Measurements from ENCODE around the gene HPF1. TPM values are rescaled to one million over a fixed set of nuclear protein-coding genes. Genes with fewer than 3 reads are reported as not detected.

Gene HPF1
- total and polyA plus RNA-seq, 2 of the 8 experiments (the other 6 are each of a cell fraction or from before 2014, with no cell fraction given) = 14.1 to 32.5 TPM

DNA sequence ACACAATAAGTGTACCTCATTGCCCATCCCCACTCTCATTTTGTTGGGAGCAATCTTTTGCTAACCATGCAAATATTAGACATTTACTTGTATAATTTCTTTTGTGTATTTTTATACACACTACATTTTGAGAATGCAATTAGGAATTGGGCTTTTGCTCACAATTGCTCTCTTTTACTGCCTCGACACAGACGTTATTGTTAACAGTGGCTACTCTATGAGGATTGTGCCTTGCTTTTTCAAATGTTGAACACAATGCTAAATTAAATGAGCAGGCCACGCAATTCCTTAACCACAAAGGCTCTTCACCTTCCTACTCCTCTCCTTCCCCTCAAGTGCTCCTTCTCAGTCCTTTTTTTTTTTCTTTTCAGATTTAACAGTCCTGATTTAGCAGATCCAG lies 42.8 kb upstream of the HPF1 start:
- H3K4me2 ChIP-seq (ENCODE audit: insufficient read depth in 1 of 2, low read depth in 2 of 2, low read length in 2 of 2) = no peak overlapping the region
- no peak overlapping the region for H2BK20ac ChIP-seq (ENCODE audit: low read length)
- no peak overlapping the region for H2AK5ac ChIP-seq (ENCODE audit: low read depth, low read length)
- POLR2A ChIA-PET (ENCODE audit: partially characterized antibody) = no interaction called here
- CTCF ChIA-PET (ENCODE audit: partially characterized antibody) = interaction anchor here (3.5 kb wide), 1 partner anchor 9 kb away, joined by 17 read pairs; no protein-coding TSS in a partner anchor
- no peak overlapping the region for H2BK120ac ChIP-seq (replicated peaks; ENCODE audit: low read depth, low read length)
- WGBS, 2 experiments (ENCODE audit: extremely low coverage in 1 of 2, insufficient coverage in 1 of 2, insufficient read length in 1 of 2, insufficient replicate concordance in 2 of 2, low coverage in 1 of 2, low lambda C conversion rate in 2 of 2, missing lambda C conversion rate in 1 of 2) = 92% methylated on average over 3 of the region's 3 CpGs; no CpG with 5 or more reads in 1 of the 2 experiments
- no peaks in the 10 kb centered on the region for H3K4me1 ChIP-seq (replicated peaks in 1 of 4; ENCODE audit: control insufficient read depth in 3 of 4, insufficient read depth in 4 of 4, low read length in 3 of 4)
- TF ChIP-seq, protein P1, sequence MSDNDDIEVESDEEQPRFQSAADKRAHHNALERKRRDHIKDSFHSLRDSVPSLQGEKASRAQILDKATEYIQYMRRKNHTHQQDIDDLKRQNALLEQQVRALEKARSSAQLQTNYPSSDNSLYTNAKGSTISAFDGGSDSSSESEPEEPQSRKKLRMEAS (IDR thresholded peaks at IDR 0.05) = no peak
- no peak for TF ChIP-seq POU5F1 (IDR thresholded peaks at IDR 0.05; ENCODE audit: low read depth, low read length)
- no peak for TF ChIP-seq RNF2 (IDR thresholded peaks at IDR 0.05; ENCODE audit: borderline replicate concordance, low read depth, low read length, missing control alignments, poor library complexity, severe bottlenecking)
- no peak for TF ChIP-seq TBP (IDR thresholded peaks at IDR 0.05; ENCODE audit: low read depth, low read length)
- no peak for TF ChIP-seq HDAC2 (IDR thresholded peaks at IDR 0.05; ENCODE audit: borderline replicate concordance in 1 of 2, low read depth in 2 of 2, low read length in 2 of 2)
- TF ChIP-seq SP2 (IDR thresholded peaks at IDR 0.05; ENCODE audit: low read length) = no peak
- no peak for TF ChIP-seq RBBP5 (IDR thresholded peaks at IDR 0.05; ENCODE audit: borderline replicate concordance, low read depth, low read length)
- TF ChIP-seq TAF1 (IDR thresholded peaks at IDR 0.05; ENCODE audit: low read depth, low read length) = no peak
- TF ChIP-seq, protein P2, sequence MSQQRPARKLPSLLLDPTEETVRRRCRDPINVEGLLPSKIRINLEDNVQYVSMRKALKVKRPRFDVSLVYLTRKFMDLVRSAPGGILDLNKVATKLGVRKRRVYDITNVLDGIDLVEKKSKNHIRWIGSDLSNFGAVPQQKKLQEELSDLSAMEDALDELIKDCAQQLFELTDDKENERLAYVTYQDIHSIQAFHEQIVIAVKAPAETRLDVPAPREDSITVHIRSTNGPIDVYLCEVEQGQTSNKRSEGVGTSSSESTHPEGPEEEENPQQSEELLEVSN (IDR thresholded peaks at IDR 0.05) = no peak
- TF ChIP-seq SUZ12 (IDR thresholded peaks at IDR 0.05; ENCODE audit: low read length) = no peak
- no peak for TF ChIP-seq SP4 (IDR thresholded peaks at IDR 0.05; ENCODE audit: low read length)
- H4K8ac ChIP-seq (ENCODE audit: extremely low read depth, insufficient read depth, low read length) = no peak overlapping the region
- H3K27ac ChIP-seq (ENCODE audit: low read depth, low read length) = no peak overlapping the region
- H2AFZ ChIP-seq (ENCODE audit: low read length) = no peak overlapping the region
- H2BK5ac ChIP-seq (ENCODE audit: low read depth, low read length) = no peak overlapping the region
- H3K9me3 ChIP-seq (ENCODE audit: insufficient read depth in 2 of 2, low read depth in 1 of 2, low read length in 1 of 2) = peaks cover 4 to 5% of the 10 kb centered on the region in 2 experiments; a peak in 1 of 4 replicates
- H3K4ac ChIP-seq (replicated peaks; ENCODE audit: insufficient read length, low read depth, low read length) = no peak overlapping the region
- no peak overlapping the region for H4K5ac ChIP-seq (ENCODE audit: insufficient read length, low read depth, low read length)
- no peaks in the 10 kb centered on the region for H3K27me3 ChIP-seq (replicated peaks in 1 of 4; ENCODE audit: control insufficient read depth in 3 of 4, extremely low read depth in 1 of 4, insufficient read depth in 3 of 4, low read length in 3 of 4)
- no peak overlapping the region for H4K91ac ChIP-seq (replicated peaks; ENCODE audit: insufficient read length, low read length)
- no peak overlapping the region for H3K9ac ChIP-seq (replicated peaks in 1 of 4; ENCODE audit: extremely low read depth in 1 of 4, low read depth in 3 of 4, low read length in 3 of 4)
- no peak overlapping the region for H3K4me3 ChIP-seq (ENCODE audit: extremely low read depth in 1 of 4, insufficient read depth in 2 of 4, low read depth in 3 of 4, low read length in 4 of 4)
- no peaks in the 10 kb centered on the region for H3K79me2 ChIP-seq (ENCODE audit: control insufficient read depth in 1 of 2, insufficient read depth in 2 of 2, low read length in 2 of 2)
- DNase-seq (ENCODE audit: low read depth in 1 of 2, low spot score in 2 of 2) = no peak
- H3K18ac ChIP-seq (ENCODE audit: extremely low read depth, low read length) = no peak overlapping the region
- no peak overlapping the region for H3K23ac ChIP-seq (ENCODE audit: insufficient read length)
- H3K36me3 ChIP-seq (ENCODE audit: control insufficient read depth in 2 of 4, insufficient read depth in 4 of 4, low read length in 3 of 4) = no peaks in the 10 kb centered on the region
- H4K20me1 ChIP-seq (replicated peaks in 1 of 2; ENCODE audit: control insufficient read depth in 1 of 2, insufficient read depth in 2 of 2, low read length in 2 of 2) = no peaks in the 10 kb centered on the region
- H3K14ac ChIP-seq (ENCODE audit: insufficient read length) = no peak overlapping the region
- no peaks in the 10 kb centered on the region for H3K79me1 ChIP-seq (ENCODE audit: low read depth, low read length)
- H2BK12ac ChIP-seq (ENCODE audit: low read depth, low read length) = no peak overlapping the region
- H3K23me2 ChIP-seq (ENCODE audit: low read depth, low read length) = 0 out of 2 replicates have a peak, but pooled peaks cover 1% of the 10 kb centered on the region
- no peak overlapping the region for H2BK15ac ChIP-seq (ENCODE audit: low read length)
- H3K56ac ChIP-seq (replicated peaks; ENCODE audit: insufficient read length, low read depth, low read length) = no peak overlapping the region
- no peak for FAIRE-seq
